Duodenal mucosa (tissue), 2 donors: ENCODE data around the gene STON2.
"Not testable (repeated sequence)": the region's sequence is repeated elsewhere in the genome, so short reads cannot be mapped to it uniquely, and the experiment has no call there.

Experiments used
- H3K27ac ChIP-seq: one replicate; pipeline ENCODE4 v1.7.0; 2013; ENCODE audit warnings: low read depth, low read length
- H3K27me3 ChIP-seq, 2 donors: one replicate each; pipeline ENCODE4 v1.7.0; 2013; ENCODE audit warnings: low read length in 2 of 2, control low read depth in 1 of 2; ENCODE audit not compliant: insufficient read depth in 2 of 2, control insufficient read depth in 1 of 2
- H3K36me3 ChIP-seq, 2 donors: one replicate each; pipeline ENCODE4 v1.7.0; 2013; ENCODE audit warnings: low read length in 2 of 2, control low read depth in 1 of 2; ENCODE audit not compliant: insufficient read depth in 2 of 2, control insufficient read depth in 1 of 2
- H3K4me1 ChIP-seq, 2 donors: one replicate each; pipeline ENCODE4 v1.7.0; 2013; ENCODE audit warnings: low read length in 2 of 2, control low read depth in 1 of 2; ENCODE audit not compliant: insufficient read depth in 2 of 2, control insufficient read depth in 1 of 2
- H3K4me3 ChIP-seq, 2 donors: one replicate each; pipeline ENCODE4 v1.7.0; 2013; ENCODE audit warnings: low read length in 2 of 2, low read depth in 1 of 2
- H3K9ac ChIP-seq, 2 donors: one replicate each; pipeline ENCODE4 v1.7.0; 2013; ENCODE audit warnings: low read length in 2 of 2, low read depth in 1 of 2
- H3K9me3 ChIP-seq, 2 donors: one replicate each; pipeline ENCODE4 v1.7.0; 2013; ENCODE audit warnings: low read length in 2 of 2, control low read depth in 1 of 2; ENCODE audit not compliant: control insufficient read depth in 1 of 2

STON2 gene

GRCh38 chr14:81256289-81256960, 143.7 kb downstream of the STON2 start:
- Histone ChIP-seq H3K36me3 (no peaks in the 10 kb centered on the region), H3K27ac (no peak overlapping the region), H3K4me1 (no peaks in the 10 kb centered on the region), H3K27me3 (no peaks in the 10 kb centered on the region), H3K4me3 (no peak overlapping the region), H3K9ac (no peak overlapping the region), H3K9me3 (no peaks in the 10 kb centered on the region)

DNA sequence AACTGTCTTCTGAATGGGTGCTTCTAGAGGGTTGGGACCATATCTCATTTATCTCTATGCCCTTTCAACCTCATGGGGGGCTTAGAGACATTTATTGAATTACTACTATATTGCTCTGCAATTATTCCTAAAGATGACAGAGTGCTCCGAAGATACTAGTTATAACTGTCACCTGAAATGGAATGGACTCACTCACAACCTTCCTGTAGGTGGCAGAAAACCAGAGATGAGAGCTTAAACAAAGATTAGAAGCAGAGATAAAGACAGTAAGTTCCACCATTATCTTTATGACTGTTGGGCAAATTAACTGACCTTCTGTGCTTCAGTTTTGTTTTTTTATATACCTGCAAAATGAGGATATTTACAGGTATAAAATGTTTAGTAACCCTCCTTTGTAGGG, 147.8 kb downstream of the STON2 start:
- H3K4me3 ChIP-seq = no peak overlapping the region
- H3K36me3 ChIP-seq = no peaks in the 10 kb centered on the region
- H3K9ac ChIP-seq = no peak overlapping the region
- no peaks in the 10 kb centered on the region for H3K27me3 ChIP-seq
- no peaks in the 10 kb centered on the region for H3K4me1 ChIP-seq
- H3K27ac ChIP-seq = no peak overlapping the region
- no peaks in the 10 kb centered on the region for H3K9me3 ChIP-seq

DNA sequence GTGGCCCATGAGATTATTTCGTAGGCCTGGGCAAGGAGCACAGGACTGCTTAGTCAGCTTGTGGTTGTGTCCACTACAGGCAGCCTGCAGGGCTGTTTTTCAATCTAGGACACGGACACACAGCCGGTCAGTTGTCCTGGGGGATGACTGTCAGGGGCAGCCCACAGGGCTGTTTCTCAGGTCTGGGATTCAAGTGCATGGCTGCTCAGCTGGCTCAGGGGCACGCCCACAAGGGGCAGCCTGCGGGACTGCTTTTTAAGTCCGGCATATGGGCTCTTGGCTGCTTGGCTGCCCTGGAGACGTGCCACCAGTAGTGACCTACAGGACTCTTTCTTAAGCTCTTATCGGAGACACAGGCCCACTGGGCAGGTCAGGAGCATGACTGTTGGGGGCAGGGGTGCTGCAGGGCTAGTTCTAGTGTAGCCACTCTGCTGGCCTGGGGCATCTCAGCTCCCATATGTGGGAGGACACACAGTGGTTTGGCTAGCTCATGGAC, 152.8 kb downstream of the STON2 start:
- no peaks in the 10 kb centered on the region for H3K4me1 ChIP-seq
- H3K9ac ChIP-seq = no peak overlapping the region
- no peaks in the 10 kb centered on the region for H3K9me3 ChIP-seq
- no peak overlapping the region for H3K27ac ChIP-seq
- H3K27me3 ChIP-seq = no peaks in the 10 kb centered on the region
- no peak overlapping the region for H3K4me3 ChIP-seq
- H3K36me3 ChIP-seq = no peaks in the 10 kb centered on the region

- Histone ChIP-seq H3K27ac (no peak overlapping the region), H3K4me1 (no peaks in the 10 kb centered on the region), H3K9me3 (no peaks in the 10 kb centered on the region), H3K4me3 (no peak overlapping the region), H3K9ac (no peak overlapping the region), H3K27me3 (no peaks in the 10 kb centered on the region), H3K36me3 (no peaks in the 10 kb centered on the region)
These were observed 153.5 kb downstream of the STON2 start for GRCh38 chr14:81246461-81247270.

GRCh38 chr14:81245771-81246170, 154.4 kb downstream of the STON2 start:
- no peaks in the 10 kb centered on the region for H3K4me1 ChIP-seq
- H3K27ac ChIP-seq = no peak overlapping the region
- no peaks in the 10 kb centered on the region for H3K27me3 ChIP-seq
- no peaks in the 10 kb centered on the region for H3K9me3 ChIP-seq
- H3K4me3 ChIP-seq = no peak overlapping the region
- no peak overlapping the region for H3K9ac ChIP-seq
- no peaks in the 10 kb centered on the region for H3K36me3 ChIP-seq

GRCh38 chr14:81244431-81244830, 155.7 kb downstream of the STON2 start:
- not testable (repeated sequence) for H3K36me3 ChIP-seq, H3K27me3 ChIP-seq, H3K9ac ChIP-seq, H3K4me3 ChIP-seq, H3K9me3 ChIP-seq, H3K27ac ChIP-seq, H3K4me1 ChIP-seq

- Histone ChIP-seq H3K9me3 (no peaks in the 10 kb centered on the region), H3K4me1 (no peaks in the 10 kb centered on the region), H3K9ac (no peak overlapping the region), H3K27ac (no peak overlapping the region), H3K27me3 (no peaks in the 10 kb centered on the region), H3K36me3 (no peaks in the 10 kb centered on the region), H3K4me3 (no peak overlapping the region)
These were observed 156.6 kb downstream of the STON2 start for GRCh38 chr14:81243499-81243898.

DNA sequence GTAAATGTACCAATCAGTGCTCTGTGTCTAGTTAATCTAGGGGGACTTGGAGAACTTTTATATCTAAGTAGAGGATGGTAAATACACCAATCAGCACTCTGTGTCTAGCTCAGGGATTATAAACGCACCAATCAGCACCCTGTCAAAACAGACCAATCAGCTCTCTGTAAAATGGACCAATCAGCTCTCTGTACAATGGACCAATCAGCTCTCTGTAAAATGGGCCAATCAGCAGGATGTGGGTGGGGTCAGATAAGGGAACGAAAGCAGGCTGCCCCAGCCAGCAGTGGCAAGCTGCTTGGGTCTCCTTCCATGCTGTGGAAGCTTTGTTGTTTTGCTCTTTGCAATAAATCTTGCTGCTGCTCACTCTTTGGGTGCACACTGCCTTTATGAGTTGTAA, 163.3 kb downstream of the STON2 start:
- H3K9ac ChIP-seq, H3K4me1 ChIP-seq, H3K9me3 ChIP-seq, H3K27ac ChIP-seq, H3K4me3 ChIP-seq, H3K36me3 ChIP-seq, H3K27me3 ChIP-seq: not testable (repeated sequence)

DNA sequence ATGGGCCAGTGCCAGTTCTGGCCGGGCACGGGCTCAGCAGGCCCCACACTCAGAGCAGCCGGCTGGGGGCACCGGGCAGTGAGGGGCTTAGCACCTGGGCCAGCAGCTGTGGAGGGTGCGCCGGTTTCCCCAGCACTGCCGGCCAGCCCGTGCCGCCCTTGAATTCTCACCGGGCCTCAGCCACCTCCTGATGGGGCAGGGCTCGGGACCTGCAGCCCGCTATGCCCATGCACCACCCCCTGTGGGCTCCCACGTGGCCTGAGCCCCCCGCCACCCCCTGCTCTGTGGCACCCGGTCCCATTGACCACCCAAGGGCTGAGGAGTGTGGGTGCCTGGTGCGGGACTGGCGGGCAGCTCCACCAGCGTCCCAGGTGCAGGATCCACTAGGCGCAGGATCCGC, 164.0 kb downstream of the STON2 start:
- no peak overlapping the region for H3K4me3 ChIP-seq
- no peaks in the 10 kb centered on the region for H3K4me1 ChIP-seq
- no peaks in the 10 kb centered on the region for H3K9me3 ChIP-seq
- no peaks in the 10 kb centered on the region for H3K36me3 ChIP-seq
- no peak overlapping the region for H3K9ac ChIP-seq
- no peaks in the 10 kb centered on the region for H3K27me3 ChIP-seq
- H3K27ac ChIP-seq = no peak overlapping the region

- no peaks in the 10 kb centered on the region for H3K9me3 ChIP-seq
- H3K9ac ChIP-seq = no peak overlapping the region
- H3K4me1 ChIP-seq = no peaks in the 10 kb centered on the region
- no peaks in the 10 kb centered on the region for H3K36me3 ChIP-seq
- H3K27ac ChIP-seq = no peak overlapping the region
- H3K27me3 ChIP-seq = no peaks in the 10 kb centered on the region
- no peak overlapping the region for H3K4me3 ChIP-seq
These were observed 165.0 kb downstream of the STON2 start for GRCh38 chr14:81235096-81235495.
